ENCODE results near the gene GPRIN3.

DNA sequence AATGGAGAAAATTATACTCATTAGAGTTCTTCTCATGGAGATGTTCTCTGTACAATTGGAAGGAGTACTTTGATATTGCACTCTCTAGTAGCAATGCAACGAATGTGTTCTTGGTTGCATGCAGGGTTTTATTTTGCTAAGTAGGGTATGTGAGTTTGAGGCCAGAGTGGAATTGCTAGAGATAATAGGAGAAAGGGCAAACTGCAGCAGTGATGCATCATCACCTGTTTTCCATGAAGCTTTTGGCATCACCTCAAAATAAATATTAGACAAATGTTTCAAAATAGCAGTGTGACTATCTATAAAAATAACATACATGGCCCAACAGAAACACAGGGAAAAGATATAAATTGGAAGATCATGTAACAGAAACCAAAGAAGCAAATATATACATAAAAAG is 103.0 kb downstream of the GPRIN3 start:
- TF ChIP-seq, protein P1, sequence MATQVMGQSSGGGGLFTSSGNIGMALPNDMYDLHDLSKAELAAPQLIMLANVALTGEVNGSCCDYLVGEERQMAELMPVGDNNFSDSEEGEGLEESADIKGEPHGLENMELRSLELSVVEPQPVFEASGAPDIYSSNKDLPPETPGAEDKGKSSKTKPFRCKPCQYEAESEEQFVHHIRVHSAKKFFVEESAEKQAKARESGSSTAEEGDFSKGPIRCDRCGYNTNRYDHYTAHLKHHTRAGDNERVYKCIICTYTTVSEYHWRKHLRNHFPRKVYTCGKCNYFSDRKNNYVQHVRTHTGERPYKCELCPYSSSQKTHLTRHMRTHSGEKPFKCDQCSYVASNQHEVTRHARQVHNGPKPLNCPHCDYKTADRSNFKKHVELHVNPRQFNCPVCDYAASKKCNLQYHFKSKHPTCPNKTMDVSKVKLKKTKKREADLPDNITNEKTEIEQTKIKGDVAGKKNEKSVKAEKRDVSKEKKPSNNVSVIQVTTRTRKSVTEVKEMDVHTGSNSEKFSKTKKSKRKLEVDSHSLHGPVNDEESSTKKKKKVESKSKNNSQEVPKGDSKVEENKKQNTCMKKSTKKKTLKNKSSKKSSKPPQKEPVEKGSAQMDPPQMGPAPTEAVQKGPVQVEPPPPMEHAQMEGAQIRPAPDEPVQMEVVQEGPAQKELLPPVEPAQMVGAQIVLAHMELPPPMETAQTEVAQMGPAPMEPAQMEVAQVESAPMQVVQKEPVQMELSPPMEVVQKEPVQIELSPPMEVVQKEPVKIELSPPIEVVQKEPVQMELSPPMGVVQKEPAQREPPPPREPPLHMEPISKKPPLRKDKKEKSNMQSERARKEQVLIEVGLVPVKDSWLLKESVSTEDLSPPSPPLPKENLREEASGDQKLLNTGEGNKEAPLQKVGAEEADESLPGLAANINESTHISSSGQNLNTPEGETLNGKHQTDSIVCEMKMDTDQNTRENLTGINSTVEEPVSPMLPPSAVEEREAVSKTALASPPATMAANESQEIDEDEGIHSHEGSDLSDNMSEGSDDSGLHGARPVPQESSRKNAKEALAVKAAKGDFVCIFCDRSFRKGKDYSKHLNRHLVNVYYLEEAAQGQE (IDR thresholded peaks at IDR 0.05; ENCODE audit: insufficient replicate concordance, low read depth), result no peak
- TF ChIP-seq, protein P2, sequence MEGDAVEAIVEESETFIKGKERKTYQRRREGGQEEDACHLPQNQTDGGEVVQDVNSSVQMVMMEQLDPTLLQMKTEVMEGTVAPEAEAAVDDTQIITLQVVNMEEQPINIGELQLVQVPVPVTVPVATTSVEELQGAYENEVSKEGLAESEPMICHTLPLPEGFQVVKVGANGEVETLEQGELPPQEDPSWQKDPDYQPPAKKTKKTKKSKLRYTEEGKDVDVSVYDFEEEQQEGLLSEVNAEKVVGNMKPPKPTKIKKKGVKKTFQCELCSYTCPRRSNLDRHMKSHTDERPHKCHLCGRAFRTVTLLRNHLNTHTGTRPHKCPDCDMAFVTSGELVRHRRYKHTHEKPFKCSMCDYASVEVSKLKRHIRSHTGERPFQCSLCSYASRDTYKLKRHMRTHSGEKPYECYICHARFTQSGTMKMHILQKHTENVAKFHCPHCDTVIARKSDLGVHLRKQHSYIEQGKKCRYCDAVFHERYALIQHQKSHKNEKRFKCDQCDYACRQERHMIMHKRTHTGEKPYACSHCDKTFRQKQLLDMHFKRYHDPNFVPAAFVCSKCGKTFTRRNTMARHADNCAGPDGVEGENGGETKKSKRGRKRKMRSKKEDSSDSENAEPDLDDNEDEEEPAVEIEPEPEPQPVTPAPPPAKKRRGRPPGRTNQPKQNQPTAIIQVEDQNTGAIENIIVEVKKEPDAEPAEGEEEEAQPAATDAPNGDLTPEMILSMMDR (IDR thresholded peaks at IDR 0.05; ENCODE audit: insufficient read depth, low read length), result no peak

Data from HL-60 (cell line).